Keratinocyte (primary cell): ENCODE measurements around the gene PCNT.

Source experiments
- CTCF ChIP-seq, 3 experiments: IDR thresholded peaks in 1 of 3; conservative IDR thresholded peaks in 1 of 3; optimal IDR thresholded peaks in 1 of 3; 2 replicates in 2 of 3; 3 replicates in 1 of 3; pipeline versions ENCODE3 to v1.5.1; 2011; ENCODE audit warnings: low read length in 3 of 3, mild to moderate bottlenecking in 3 of 3, moderate library complexity in 2 of 3, control low read depth in 1 of 3, inconsistent platforms in 1 of 3; ENCODE audit not compliant: insufficient read depth in 2 of 3; ENCODE audit errors: extremely low read depth in 1 of 3
- EZH2 ChIP-seq: IDR thresholded peaks from one replicate; pipeline ENCODE4 v1.6.1; 2012; ENCODE audit warnings: inconsistent platforms, mild to moderate bottlenecking, low read length, moderate library complexity

DNA sequence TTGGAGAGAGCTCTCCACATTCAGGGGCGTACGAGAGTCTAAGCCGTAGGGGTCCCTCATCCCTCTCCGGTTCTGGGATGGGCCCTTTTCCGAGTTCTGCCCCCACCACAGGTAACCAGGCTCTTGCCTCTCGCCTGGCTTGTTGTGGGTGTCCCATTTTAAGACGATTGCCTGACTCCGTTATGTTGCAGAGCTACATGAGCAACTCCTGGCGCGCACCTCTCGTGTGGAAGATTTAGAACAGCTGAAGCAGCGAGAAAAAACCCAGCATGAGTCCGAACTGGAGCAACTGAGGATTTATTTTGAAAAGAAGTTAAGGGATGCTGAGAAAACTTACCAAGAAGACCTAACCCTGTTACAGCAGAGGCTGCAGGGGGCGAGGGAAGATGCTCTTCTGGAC, 29.0 kb downstream of the PCNT start:
- no peak for TF ChIP-seq CTCF (optimal IDR thresholded peaks at IDR 0.05 in 1 of 3, IDR thresholded peaks at IDR 0.05 in 1 of 3, conservative IDR thresholded peaks at IDR 0.05 in 1 of 3; ENCODE audit: extremely low read depth in 1 of 3, insufficient read depth in 2 of 3, low read length in 3 of 3)
- no peak for TF ChIP-seq EZH2
